SK-N-SH treated with all-trans-retinoic acid at 6 μM for 48 hours (cell line): ENCODE measurements around the gene PSG7.
"Not testable (repeated sequence)": the region's sequence is repeated elsewhere in the genome, so short reads cannot be mapped to it uniquely, and the experiment has no call there.

Source experiments
- ARNTL ChIP-seq: fragments of 450-650 bp; formaldehyde crosslinking; IDR thresholded peaks from 2 replicates; pipeline ENCODE4 v1.5.0; 2020; ENCODE audit warnings: low read depth, mild to moderate bottlenecking, moderate library complexity, borderline replicate concordance
- BACH2 ChIP-seq: fragments of 250-450 bp; sonication (Bioruptor Pico); IDR thresholded peaks from 2 replicates; pipeline ENCODE4 v1.9.0; 2021; ENCODE audit warnings: mild to moderate bottlenecking, borderline replicate concordance
- CSDC2 ChIP-seq: fragments of 250-450 bp; sonication (Bioruptor Pico); IDR thresholded peaks from 2 replicates; pipeline ENCODE4 v1.5.0; 2020; ENCODE audit warnings: mild to moderate bottlenecking, moderate library complexity
- PATZ1 ChIP-seq: fragments of 250-450 bp; sonication (Bioruptor Pico); IDR thresholded peaks from 2 replicates; pipeline ENCODE4 v1.8.0; 2020; ENCODE audit warnings: mild to moderate bottlenecking, moderate library complexity, borderline replicate concordance
- RARB ChIP-seq: fragments of 250-450 bp; sonication (Bioruptor Pico); IDR thresholded peaks from 2 replicates; pipeline ENCODE4 v1.8.0; 2021; ENCODE audit warnings: mild to moderate bottlenecking, moderate library complexity
- TF ChIP-seq, protein P1 (sequence below): fragments of 250-450 bp; sonication (Bioruptor Pico); IDR thresholded peaks from 2 replicates; pipeline ENCODE4 v1.5.1; 2020; ENCODE audit warnings: low read depth, mild to moderate bottlenecking, moderate library complexity

DNA sequence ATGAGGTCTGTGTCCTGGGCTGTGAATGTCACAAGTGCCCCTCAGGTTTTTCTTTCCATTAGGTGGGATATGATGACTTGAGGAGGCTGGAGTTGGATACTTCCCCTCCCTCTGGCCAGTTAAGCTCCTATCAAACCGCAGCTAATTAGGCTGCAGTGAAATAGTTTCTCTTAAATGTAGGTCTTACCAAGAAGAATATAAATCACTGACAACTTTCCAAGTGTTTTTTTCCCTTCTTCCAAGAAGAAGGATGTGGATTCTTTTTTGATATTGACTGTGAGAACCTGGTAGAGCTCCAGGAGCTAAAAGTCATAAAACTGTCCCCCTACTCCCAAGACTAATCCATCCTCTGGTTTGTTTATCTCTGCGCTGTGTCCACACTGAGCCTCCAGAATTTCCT lies 14.5 kb upstream of the PSG7 start:
- TF ChIP-seq ARNTL; RARB; CSDC2 (CRISPR knock-in tag); BACH2 (CRISPR knock-in tag); PATZ1: not testable (repeated sequence)
- TF ChIP-seq, protein P1, sequence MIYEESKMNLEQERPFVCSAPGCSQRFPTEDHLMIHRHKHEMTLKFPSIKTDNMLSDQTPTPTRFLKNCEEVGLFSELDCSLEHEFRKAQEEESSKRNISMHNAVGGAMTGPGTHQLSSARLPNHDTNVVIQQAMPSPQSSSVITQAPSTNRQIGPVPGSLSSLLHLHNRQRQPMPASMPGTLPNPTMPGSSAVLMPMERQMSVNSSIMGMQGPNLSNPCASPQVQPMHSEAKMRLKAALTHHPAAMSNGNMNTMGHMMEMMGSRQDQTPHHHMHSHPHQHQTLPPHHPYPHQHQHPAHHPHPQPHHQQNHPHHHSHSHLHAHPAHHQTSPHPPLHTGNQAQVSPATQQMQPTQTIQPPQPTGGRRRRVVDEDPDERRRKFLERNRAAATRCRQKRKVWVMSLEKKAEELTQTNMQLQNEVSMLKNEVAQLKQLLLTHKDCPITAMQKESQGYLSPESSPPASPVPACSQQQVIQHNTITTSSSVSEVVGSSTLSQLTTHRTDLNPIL (CRISPR knock-in tag) = not testable (repeated sequence)
